Measurements from ENCODE around the gene STATH.
"Not testable (repeated sequence)": the region's sequence is repeated elsewhere in the genome, so short reads cannot be mapped to it uniquely, and the experiment has no call there.

Gene STATH

DNA sequence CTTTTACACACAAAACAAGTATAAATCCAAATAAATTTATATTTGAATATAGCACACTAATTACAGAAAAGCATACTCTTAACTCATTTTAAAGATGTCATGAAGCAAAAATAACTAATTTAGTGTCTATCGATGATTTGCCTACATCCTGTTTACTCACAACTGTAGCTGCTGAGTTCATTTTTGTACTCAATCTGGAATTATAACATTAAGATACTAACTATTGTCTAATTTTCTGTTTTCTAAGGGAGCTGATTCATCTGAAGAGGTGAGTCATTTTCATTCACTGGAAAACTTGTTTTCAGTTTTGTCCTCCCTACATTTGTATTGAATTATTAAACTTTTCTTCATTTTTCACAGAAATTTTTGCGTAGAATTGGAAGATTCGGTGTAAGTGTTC lies 3.7 kb downstream of the STATH start:
- no peak for DNase-seq (ENCODE audit: low read depth)
- no peak overlapping the region for H3K4me3 ChIP-seq (ENCODE audit: low read depth, low read length)
- TF ChIP-seq MYC (IDR thresholded peaks at IDR 0.05; ENCODE audit: low read depth, low read length) (no peak), POLR2A (IDR thresholded peaks at IDR 0.05; ENCODE audit: extremely low read depth, insufficient read length) (no peak)
- TF ChIP-seq, protein P1, sequence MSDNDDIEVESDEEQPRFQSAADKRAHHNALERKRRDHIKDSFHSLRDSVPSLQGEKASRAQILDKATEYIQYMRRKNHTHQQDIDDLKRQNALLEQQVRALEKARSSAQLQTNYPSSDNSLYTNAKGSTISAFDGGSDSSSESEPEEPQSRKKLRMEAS (IDR thresholded peaks at IDR 0.05; ENCODE audit: low read depth, low read length) = no peak
- TF ChIP-seq, protein P2, sequence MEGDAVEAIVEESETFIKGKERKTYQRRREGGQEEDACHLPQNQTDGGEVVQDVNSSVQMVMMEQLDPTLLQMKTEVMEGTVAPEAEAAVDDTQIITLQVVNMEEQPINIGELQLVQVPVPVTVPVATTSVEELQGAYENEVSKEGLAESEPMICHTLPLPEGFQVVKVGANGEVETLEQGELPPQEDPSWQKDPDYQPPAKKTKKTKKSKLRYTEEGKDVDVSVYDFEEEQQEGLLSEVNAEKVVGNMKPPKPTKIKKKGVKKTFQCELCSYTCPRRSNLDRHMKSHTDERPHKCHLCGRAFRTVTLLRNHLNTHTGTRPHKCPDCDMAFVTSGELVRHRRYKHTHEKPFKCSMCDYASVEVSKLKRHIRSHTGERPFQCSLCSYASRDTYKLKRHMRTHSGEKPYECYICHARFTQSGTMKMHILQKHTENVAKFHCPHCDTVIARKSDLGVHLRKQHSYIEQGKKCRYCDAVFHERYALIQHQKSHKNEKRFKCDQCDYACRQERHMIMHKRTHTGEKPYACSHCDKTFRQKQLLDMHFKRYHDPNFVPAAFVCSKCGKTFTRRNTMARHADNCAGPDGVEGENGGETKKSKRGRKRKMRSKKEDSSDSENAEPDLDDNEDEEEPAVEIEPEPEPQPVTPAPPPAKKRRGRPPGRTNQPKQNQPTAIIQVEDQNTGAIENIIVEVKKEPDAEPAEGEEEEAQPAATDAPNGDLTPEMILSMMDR (IDR thresholded peaks at IDR 0.05; ENCODE audit: low read depth, low read length) = no peak

DNA sequence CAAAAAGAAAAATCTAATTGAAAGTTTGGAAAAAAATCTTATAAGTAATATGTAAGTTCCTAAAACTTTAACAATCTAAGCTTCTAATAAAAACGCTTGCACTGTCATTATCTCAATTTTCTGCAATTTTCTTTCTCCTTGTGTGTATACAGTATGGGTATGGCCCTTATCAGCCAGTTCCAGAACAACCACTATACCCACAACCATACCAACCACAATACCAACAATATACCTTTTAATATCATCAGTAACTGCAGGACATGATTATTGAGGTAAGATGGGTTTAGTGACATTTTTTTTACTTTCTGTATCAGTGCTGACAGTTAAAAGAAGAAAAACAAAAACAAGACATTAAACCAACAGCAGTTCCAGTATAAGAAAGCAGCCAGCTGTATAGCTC lies 4.9 kb downstream of the STATH start:
- no peak overlapping the region for H3K4me3 ChIP-seq (ENCODE audit: low read depth, low read length)
- TF ChIP-seq POLR2A (IDR thresholded peaks at IDR 0.05; ENCODE audit: extremely low read depth, insufficient read length) (no peak), MYC (IDR thresholded peaks at IDR 0.05; ENCODE audit: low read depth, low read length) (no peak)
- TF ChIP-seq, protein P2 (IDR thresholded peaks at IDR 0.05; ENCODE audit: low read depth, low read length) = no peak
- TF ChIP-seq, protein P1 (IDR thresholded peaks at IDR 0.05; ENCODE audit: low read depth, low read length) = no peak
- no peak for DNase-seq (ENCODE audit: low read depth)

DNA sequence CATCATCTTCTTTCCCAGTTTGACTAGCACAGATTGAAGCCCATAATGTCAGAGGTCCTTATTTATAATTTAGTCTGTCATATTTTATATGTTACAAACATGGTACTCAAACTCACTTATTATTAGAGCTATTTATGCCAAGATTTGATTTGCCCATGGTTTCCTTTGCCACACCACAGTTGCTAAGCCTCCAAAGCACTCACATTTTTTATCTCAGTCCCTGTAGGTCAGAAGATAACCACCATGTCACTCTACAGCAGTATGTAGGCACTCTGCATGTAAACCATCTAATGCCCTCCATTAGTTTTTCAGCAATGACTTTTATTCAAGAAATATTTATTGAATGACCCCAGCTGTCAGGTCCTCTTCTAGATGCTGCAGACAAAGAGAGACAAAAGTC lies 6.7 kb downstream of the STATH start:
- TF ChIP-seq, protein P2 (IDR thresholded peaks at IDR 0.05; ENCODE audit: low read depth, low read length) = no peak
- no peak for TF ChIP-seq MYC (IDR thresholded peaks at IDR 0.05; ENCODE audit: low read depth, low read length)
- TF ChIP-seq, protein P1 (IDR thresholded peaks at IDR 0.05; ENCODE audit: low read depth, low read length) = no peak
- no peak for TF ChIP-seq POLR2A (IDR thresholded peaks at IDR 0.05; ENCODE audit: extremely low read depth, insufficient read length)
- no peak overlapping the region for H3K4me3 ChIP-seq (ENCODE audit: low read depth, low read length)
- no peak for DNase-seq (ENCODE audit: low read depth)

DNA sequence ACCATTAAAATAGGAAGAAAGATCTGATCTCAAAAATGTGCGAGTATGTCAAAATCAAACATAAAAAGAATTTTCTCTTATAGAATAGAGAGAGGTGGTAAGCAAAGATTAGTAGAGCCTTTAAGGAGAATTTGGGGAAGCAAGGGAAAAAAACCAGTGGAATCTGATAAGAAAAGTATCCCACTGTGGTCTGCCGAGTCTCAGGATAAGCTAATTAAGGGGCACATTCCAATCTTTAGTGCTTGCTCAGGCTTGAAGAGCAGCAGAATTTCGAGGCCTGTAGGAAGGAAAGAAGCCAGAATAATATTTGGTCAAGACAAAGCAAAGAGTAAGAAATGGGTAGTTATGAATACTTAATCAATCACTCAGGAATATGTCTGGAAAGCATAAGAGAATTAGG lies 13.0 kb downstream of the STATH start:
- TF ChIP-seq POLR2A (IDR thresholded peaks at IDR 0.05; ENCODE audit: extremely low read depth, insufficient read length) = no peak
- TF ChIP-seq, protein P1 (IDR thresholded peaks at IDR 0.05; ENCODE audit: low read depth, low read length) = no peak
- TF ChIP-seq, protein P2 (IDR thresholded peaks at IDR 0.05; ENCODE audit: low read depth, low read length) = no peak
- no peak for TF ChIP-seq MYC (IDR thresholded peaks at IDR 0.05; ENCODE audit: low read depth, low read length)
- no peak overlapping the region for H3K4me3 ChIP-seq (ENCODE audit: low read depth, low read length)
- no peak for DNase-seq (ENCODE audit: low read depth)

DNA sequence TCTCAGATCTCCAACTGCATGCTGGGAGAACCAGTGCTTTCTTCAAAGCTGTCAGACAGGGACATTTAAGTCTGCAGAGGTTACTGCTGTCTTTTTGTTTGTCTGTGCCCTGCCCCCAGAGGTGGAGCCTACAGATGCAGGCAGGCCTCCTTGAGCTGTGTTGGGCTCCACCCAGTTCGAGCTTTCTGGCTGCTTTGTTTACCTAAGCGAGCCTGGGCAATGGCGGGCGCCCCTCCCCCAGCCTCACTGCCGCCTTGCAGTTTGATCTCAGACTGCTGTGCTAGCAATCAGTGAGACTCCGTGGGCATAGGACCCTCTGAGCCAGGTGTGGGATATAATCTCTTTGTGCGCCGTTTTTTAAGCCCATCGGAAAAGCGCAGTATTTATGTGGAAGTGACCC lies 23.2 kb downstream of the STATH start:
- DNase-seq (ENCODE audit: low read depth); H3K4me3 ChIP-seq (ENCODE audit: low read depth, low read length): not testable (repeated sequence)

DNA sequence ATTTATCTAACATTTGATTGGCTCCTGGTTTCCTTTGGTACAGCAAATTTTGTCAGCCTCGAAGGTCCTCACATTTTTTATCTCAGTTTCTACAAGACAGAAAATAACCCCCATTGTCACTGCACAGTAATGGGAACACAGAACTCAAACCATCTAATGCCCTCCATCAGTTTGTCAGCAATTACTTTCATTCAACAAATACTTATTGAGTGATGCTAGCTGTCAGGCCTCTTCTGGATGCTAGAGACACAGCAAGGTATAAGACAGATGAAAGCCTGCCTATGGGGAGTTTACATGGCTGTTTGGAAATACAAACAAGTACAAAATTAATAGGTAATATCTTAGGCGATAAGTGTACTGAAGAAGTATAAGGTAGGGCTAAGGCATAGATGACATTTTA lies 27.5 kb downstream of the STATH start:
- DNase-seq (ENCODE audit: low read depth) = no peak
- TF ChIP-seq, protein P1 (IDR thresholded peaks at IDR 0.05; ENCODE audit: low read depth, low read length) = no peak
- TF ChIP-seq, protein P2 (IDR thresholded peaks at IDR 0.05; ENCODE audit: low read depth, low read length) = no peak
- no peak for TF ChIP-seq POLR2A (IDR thresholded peaks at IDR 0.05; ENCODE audit: extremely low read depth, insufficient read length)
- no peak for TF ChIP-seq MYC (IDR thresholded peaks at IDR 0.05; ENCODE audit: low read depth, low read length)
- no peak overlapping the region for H3K4me3 ChIP-seq (ENCODE audit: low read depth, low read length)
